NAMALWA (cell line): ENCODE results near the gene CHRNA5.
"Not testable (repeated sequence)": the region's sequence is repeated elsewhere in the genome, so short reads cannot be mapped to it uniquely, and the experiment has no call there.

Experiments
- DNase-seq: peaks from one replicate; pipeline ENCODE4 v3.0.0-alpha.2; 2015; ENCODE audit warnings: low spot score

CHRNA5 gene

GRCh38 chr15:78565097-78565950, at the start of gene CHRNA5:
CHRNA5 (plus strand) TSS chr15:78565520; CDS start chr15:78565720, 200 bp downstream.
- DNase-seq, result peak; percentile 40

- DNase-seq, result not testable (repeated sequence)
Measured at GRCh38 chr15:78520035-78520434, 45.3 kb upstream of the CHRNA5 start.

- no peak for DNase-seq
Measured at GRCh38 chr15:78524230-78524629, 41.1 kb upstream of the CHRNA5 start.

- no peak for DNase-seq
Measured at GRCh38 chr15:78527325-78527724, 38.0 kb upstream of the CHRNA5 start.

- DNase-seq, result no peak
Measured at GRCh38 chr15:78533331-78533730, 32.0 kb upstream of the CHRNA5 start.

- DNase-seq, result no peak
Measured at GRCh38 chr15:78536134-78536533, 29.2 kb upstream of the CHRNA5 start.

DNA sequence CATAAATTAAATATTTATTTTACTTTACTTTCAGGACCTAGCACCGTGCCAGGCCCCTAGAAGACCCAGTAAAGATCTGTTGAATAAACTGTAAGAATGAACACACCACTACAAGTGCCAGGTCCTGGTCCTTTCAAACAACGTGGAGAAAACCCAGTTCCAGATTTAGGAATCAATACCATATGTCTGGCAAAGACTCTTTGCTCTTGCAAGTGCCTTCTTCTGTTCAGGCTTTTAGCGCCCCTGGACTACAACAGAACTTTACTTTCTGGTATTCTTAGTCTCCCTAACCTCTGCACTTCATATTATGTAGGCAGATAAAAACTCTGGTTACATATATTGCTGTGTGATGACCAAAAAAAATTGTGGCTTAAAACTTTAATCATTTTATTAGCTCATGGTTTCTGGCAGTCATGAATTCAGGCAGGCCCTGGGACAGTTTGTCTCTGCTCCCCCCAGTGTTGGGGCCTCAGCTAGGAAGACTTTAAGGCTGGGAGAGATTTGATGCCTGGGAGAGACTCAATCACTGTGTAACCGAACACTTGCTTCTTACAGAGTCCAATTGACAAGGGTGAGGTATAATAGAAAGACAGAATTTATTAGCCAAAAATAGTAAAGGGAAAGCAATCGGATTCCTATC, 27.9 kb upstream of the CHRNA5 start:
- no peak for DNase-seq

- DNase-seq, result no peak
Measured at GRCh38 chr15:78538358-78538757, 27.0 kb upstream of the CHRNA5 start.

DNA sequence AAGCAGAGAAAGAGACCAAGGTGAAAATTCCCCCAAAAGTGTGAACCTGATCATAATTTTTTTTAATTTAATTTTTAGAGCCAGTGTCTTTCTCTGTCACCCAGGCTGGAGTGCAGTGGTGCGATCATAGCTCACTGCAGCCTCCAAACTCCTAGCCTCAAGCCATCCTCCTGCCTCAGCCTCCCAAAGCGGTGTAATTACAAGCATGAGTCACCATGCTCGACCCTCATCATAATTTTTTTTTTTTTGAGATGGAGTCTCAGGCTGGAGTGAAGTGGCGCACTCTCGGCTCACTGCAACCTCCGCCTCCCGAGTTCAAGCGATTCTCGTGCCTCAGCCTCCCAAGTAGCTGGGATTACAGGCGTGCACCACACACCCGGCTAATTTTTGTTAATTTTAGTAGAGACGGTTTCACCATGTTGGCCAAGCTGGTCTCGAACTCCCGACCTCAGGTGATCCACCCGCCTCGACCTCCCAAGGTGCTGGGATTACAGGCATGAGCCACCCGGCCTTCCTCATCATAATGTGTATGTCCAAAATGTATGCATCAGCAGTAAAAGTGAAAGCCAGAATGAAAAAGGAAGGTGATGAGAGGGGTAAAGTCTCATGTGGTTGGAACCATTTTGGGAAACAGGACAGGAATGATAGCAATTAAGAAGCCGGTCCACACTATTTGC, 25.7 kb upstream of the CHRNA5 start:
- DNase-seq, result not testable (repeated sequence)

GRCh38 chr15:78540141-78540870, 25.0 kb upstream of the CHRNA5 start, which contains the start of gene PSMA4:
PSMA4 (plus strand) TSS chr15:78540444; CDS start chr15:78541928, 1,484 bp downstream.
- DNase-seq, result peak; percentile 93

- DNase-seq, result peak; percentile 50
Measured at GRCh38 chr15:78540871-78541743, 24.2 kb upstream of the CHRNA5 start.

GRCh38 chr15:78541744-78542034, 23.6 kb upstream of the CHRNA5 start:
- no peak for DNase-seq

GRCh38 chr15:78542647-78543046, 22.7 kb upstream of the CHRNA5 start:
- DNase-seq, result no peak

- no peak for DNase-seq
Measured at GRCh38 chr15:78550194-78550593, 15.1 kb upstream of the CHRNA5 start.

- no peak for DNase-seq
Measured at GRCh38 chr15:78550815-78551214, 14.5 kb upstream of the CHRNA5 start.

DNA sequence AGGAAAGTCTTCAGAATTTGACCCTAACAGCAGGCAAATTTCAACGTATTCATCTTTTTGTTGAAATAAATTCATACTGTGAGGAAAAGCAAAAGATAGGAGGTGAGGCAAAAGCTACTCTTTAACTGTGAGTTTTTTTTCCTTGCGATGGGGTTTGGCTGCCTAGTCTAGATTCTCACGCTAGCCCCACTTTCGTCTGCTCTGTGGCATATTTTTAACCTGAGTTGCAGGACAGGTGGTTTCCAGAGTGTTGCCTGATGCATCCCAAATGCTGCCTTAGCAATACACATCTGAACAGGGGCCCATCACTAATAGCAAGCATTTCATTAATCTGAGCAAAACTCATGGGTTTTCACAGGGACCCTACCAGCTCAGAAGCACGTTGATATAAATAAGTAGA, 13.4 kb upstream of the CHRNA5 start:
- no peak for DNase-seq

DNA sequence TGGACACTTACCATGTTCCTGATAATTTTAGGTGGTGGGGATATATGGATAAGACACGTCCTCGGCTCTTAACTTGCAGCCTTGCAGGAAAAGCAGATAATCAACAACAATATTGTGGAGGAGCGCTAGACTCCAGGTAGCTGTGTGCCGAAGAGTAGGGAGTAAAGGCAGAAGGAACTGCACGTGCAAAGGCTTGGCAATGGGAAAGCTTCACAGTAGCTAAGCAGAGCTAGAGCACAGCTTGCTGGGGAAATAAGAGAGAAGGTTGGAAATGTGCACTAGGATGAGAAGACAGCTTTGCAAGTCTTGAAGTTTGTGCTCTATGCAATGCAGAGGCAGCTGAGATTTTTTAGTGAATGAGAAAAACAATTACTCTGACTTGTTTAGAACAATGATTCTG, 12.7 kb upstream of the CHRNA5 start:
- DNase-seq, result no peak

DNA sequence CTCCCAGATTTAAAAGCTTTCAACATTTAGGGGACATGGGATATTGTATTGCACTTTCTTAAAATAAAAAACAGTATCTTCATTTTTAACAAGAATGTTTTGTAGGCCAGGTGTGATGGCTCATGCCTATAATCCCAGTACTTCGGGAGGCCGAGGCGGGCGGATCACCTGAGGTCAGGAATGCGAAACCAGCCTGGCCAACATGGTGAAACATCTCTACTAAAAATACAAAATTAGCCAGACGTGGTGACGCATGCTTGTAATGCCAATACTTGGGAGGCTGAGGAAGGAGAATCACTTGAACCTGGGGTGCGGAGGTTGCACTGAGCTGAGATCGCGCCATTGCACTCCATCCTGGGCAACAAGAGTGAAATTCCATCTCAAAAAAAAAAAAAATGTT, 5.1 kb upstream of the CHRNA5 start:
- not testable (repeated sequence) for DNase-seq

GRCh38 chr15:78561490-78561889, 3.8 kb upstream of the CHRNA5 start:
- no peak for DNase-seq

DNA sequence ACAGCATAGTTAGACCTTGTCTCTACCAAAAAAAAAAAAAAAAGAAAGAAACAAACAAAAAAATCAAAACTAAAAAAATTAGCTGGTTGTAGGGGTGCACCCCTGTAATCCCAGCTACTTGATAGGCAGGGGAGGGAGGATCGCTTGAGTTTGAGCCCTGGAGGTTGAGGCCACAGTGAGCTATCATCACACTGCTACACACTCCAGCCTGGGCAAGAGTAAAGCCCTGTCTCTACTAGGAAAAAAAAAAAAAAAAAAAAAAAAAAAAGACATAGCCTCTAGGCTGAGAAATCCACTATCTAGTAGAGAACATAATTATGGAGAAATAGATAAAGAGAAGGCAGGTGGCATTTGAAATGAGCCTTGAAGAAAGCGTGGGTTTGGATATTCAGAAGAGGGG, 2.2 kb upstream of the CHRNA5 start:
- no peak for DNase-seq

GRCh38 chr15:78564743-78565096, 600 bp upstream of the CHRNA5 start:
- DNase-seq, result no peak
